SK-N-MC (cell line): ENCODE results near the gene ADARB2.

Experiments
- EZH2 ChIP-seq: fragments of 200-600 bp; sonication (generic); IDR thresholded peaks from one replicate; pipeline ENCODE4 v1.6.1; 2017; ENCODE audit warnings: antibody characterized with exemption
- FOXP2 ChIP-seq: optimal IDR thresholded peaks from 2 replicates; pipeline ENCODE3; 2011; ENCODE audit warnings: mild to moderate bottlenecking, moderate library complexity; ENCODE audit not compliant: insufficient read depth; ENCODE audit errors: extremely low read length, control extremely low read depth
- POLR2AphosphoS5 ChIP-seq: IDR thresholded peaks from 2 replicates; pipeline ENCODE4 v1.6.1; 2012; ENCODE audit warnings: mild to moderate bottlenecking, low read depth, low read length, borderline replicate concordance

- TF ChIP-seq EZH2 (no peak), POLR2AphosphoS5 (no peak), FOXP2 (no peak)
Observed at GRCh38 chr10:1665681-1666080, 71.6 kb downstream of the ADARB2 start.
